ENCODE results near the gene PFKFB3.
"Not testable (repeated sequence)": the region's sequence is repeated elsewhere in the genome, so short reads cannot be mapped to it uniquely, and the experiment has no call there.

The PFKFB3 gene

DNA sequence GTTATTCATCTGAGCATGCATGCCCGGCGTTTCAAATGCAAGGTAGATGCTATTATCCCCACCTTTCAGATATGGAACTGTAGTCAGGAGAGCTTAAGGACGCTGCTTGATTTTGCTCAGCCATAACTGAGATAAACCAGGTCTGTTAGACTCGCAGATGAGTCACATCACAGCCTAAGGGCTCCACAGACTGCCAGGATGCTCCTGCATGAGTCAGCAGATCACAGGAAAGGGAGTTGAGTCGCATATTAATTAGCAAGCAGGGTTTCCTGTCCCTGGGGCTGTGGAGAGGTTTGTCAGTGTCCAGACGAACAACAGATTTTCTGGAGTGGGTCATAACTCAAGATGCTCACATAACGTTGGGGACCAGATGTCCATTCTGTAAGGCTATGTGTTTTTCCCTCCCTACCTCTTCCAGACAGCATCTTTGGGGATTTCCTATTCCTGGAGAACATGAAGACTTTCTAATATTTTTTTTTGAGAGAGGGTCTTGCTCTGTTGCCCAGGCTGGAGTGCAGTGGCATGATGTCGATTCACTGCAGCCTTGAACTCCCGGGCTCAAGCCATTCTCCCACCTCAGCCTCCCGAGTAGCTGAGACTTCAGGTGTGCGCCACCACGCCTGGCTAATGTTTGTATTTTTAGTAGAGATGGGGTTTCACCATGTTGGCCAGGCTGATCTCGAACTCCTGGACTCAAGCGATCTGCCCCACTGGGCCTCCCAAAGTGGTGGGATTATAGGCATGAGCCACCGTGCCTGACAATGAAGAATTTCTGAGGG is 36.7 kb downstream of the PFKFB3 start:
- peak; percentile 93 for DNase-seq

DNA sequence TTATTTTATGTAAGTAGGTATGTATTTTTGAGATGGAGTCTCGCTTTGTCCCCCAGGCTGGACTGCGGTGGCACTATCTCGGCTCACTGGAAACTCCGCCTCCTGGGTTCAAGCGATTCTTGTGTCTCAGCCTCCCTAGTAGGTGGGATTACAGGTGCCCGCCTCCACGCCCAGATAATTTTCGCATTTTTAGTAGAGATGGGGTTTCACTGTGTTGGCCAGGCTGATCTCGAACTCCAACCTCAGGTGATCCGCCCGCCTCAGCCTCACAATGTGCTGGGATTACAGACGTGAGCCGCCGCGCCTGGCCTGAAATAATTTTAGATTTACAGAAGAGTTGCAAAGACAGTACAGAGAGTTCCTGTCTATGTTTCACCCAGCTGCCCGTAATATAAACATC is 37.5 kb downstream of the PFKFB3 start:
- DNase-seq = no peak

DNA sequence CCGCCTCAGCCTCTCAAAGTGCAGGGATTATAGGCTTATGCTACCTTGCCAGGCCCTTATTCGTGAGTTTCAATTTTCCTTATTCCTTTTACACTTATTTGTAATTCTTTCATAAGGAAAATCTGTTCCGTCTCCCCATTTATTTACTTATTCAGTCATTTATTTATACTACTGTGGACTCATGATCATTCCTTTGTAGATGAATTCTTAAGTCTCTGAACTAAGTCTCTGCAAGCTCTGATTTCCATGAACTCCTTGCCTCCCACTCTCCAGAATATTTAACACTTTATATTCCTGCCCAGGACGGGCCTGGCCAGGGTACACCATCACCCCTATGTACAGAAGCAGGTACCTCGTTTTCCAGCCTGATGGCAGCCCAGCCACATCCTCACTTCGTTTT is 39.4 kb downstream of the PFKFB3 start:
- DNase-seq = no peak

DNA sequence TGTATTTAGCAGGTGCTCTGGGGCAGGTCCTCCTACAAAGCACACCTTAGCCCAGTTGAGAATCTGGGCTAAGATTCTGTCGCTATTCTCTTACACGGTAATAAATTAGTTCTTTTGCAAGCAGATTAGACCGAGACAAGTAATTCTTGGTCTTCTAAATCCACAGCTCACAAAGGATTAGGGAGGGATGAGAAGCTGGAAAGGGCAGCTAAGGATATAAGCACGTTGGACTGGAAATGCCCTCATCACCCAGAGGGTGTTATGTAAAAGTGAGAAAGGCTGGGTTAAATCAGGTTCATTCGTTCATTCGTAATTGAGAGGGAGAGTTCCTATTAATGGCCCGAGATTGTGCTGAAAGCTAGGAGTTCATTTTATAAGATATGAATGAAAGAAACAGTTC is 41.8 kb downstream of the PFKFB3 start:
- DNase-seq = no peak

DNA sequence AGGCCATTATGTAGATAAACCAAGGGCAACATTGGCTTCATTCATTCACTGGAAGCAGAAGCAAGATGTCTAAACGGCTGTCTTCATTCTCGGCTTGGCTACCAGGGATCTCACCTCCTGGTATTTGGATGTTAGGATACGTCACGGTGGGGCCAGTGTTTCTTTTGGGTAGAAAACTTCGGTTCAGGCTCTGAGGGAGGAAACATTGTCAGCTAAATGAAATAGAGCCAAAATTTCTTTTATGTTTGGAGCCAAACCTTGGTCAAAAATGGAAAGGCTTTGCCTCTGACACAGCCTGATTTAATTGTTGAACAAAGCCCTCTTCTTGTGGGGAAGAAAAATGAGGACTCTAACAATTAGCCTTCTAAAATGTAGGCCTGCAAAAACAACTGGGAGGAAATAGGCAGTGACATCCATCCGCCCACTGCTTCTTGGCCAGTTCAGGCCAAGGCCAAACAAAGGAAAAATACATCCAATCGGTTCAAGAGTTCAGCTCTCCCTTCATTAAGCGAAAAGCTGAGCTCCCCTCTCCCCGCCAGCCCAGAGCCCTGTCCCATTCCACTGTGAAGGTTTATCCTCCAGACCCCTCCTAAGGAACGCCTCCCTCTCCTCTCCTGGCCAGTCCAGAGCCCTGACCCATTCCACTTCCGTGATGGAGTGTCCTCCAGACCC is 44.4 kb downstream of the PFKFB3 start:
- DNase-seq = no peak

DNA sequence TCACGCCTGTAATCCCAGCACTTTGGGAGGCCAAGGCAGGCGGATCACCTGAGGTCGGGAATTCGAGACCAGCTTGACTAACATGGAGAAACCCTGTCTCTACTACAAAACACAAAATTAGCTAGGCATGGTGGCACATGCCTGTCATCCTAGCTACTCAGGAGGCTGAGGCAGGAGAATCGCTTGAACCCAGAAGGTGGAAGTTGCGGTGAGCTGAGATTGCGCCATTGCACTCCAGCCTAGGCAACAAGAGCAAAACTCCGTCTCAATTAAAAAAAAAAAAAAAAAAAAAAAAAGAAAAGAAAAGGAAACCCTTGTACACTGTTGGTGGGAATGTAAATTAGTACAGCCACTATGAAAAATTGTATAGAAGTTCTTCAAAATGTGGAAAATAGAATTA is 46.2 kb downstream of the PFKFB3 start:
- DNase-seq = not testable (repeated sequence)

DNA sequence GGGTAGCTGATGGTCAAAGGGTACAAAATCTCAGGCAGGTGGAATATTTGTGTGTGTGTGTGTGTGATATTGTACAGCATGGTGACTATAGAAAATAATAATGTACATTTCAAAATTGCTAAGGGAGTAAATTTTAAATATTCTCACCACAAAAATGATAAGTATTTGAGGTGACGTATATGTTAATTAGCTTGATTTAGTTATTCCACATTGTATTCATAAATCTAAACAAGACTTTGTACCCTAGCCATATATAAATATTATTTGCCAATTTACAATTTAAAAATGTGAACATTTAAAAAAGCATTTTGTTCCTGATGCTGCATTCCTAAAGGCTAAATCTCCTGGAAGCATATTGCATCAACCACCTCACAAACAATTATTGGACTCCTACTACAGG is 47.0 kb downstream of the PFKFB3 start:
- no peak for DNase-seq

DNA sequence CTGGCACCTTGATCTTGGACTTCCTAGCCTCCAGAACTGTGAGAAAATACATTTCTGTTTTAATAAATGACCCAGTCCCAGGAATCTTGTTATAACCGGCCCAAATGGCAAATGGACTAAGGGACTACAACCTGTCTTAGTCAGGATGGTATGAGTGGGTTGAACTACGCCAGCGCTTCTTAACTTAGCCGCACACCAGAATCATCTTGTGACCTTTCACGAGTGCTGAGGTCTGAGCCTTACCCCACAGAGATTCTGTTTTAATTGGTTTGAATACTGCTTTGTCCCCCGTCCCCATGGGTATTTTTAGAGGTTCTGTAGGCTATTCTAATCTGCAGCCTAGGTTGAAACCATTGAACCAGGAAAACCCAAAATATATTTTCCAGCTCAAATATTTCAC is 48.0 kb downstream of the PFKFB3 start:
- DNase-seq = no peak

DNA sequence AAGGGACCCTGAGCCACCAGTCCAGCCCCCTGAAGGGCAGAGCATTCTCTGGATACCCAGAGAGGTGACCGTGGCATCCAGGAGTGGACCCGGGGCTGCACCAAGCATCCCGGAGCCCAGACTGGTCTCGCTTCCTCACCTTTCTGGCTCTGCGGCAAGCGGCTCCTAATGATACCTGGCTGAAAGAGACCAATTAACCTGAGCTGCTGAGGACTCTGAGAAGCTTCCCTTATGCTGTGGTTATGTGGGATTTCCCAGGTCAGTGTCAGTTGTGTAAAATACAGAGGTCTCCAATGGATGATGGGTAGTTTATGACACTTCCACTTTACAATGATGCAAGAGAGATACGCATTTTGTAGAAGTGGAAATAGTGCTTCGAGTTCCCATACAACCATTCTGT is 51.5 kb downstream of the PFKFB3 start:
- DNase-seq = no peak

DNA sequence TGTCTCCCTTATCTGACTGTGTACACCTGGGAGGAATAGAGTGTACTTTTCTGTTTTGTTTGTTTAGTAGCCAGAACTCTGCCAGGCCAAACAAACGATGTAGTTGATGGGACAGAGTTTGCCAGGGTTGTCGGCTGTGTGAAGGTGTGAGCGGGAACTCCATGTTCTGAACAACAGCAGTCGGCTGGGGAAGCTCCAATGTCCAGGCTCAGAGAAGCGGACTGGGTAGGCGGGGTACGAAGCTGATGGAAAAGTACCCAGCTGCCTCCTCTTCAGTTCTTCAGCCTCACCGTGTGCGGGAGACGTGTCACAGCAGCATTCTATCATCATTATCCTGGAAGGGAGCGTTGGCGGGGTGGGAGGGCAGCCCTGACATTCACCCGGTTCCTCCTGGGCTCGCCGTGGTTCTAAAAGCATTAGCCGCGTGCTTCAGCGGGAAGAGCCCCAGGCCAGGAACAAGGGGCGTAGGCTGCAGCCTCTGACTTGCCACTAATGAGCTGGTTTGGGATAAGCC is 52.9 kb downstream of the PFKFB3 start:
- no peak for DNase-seq

DNA sequence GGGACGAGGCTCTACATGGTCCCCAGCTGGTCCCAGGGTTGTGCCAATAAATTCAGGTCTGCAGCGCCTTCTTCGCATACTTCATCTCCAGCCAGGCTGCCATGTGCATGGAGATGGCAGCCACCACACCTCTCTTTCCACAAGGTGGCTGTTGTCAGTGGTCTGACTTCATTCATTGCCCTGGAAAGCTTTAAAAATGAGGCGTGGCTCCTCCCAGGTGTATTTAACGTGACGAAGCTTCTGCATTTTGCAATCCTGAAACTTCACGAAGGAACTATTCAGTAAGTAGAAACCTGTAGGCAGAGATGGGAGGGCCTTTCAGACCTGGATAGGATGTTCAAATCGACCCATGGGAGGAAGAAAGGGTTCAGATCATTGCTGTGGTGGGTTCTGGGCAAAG is 53.7 kb downstream of the PFKFB3 start:
- no peak for DNase-seq

DNA sequence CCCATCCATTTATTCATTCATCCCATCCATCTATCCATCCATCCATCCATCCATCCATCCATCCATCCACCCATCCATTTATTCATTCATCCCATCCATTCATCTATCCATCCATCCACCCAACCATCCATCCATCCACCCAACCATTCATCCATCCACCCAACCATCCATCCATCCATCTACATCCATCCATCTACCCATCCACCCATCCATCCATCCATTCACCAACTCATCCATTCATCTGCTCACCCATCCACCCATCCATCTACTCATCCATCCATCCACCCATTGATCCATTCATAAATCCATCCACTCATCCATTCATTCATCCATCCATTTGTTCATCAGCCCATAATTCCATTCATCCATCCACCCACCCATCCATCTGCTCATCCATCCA is 56.4 kb downstream of the PFKFB3 start:
- DNase-seq = no peak

DNA sequence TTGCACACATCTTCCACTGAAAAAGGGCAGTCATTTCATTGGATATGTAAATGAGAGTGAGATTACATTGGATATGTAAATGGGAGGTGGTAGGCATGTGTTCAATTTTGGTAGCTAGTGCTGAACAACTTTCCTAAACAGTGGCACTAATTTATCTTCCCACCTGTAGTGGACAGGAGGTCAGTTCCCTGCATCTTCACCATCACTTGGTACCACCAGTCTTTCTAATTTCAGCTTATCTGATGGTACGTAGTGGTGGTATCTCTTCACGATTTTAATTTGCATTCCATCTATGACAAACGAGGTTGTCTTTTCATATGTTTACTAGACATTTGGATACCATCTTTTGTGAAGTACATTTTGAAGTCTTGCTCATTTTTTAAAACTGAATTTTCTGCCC is 58.1 kb downstream of the PFKFB3 start:
- DNase-seq = no peak

DNA sequence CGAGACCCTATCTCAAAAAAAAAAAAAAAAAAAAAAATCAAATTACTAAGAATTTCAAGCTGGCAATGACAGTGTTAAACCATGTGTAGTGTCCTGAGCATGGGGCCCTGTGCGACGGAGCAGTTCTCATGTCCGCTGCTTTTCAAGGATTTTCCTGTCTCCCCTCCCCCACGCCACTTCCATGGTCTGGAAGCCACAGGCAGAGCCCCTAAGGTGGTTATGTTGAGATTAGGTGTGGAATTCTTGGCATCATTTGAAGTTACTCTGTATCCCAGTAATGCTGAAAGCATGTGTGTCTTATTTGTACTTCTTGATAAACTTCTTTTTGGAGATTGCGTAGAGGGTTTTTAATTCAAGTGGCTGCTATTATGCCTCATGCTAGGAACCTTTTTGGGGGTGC is 65.2 kb downstream of the PFKFB3 start:
- DNase-seq = no peak

DNA sequence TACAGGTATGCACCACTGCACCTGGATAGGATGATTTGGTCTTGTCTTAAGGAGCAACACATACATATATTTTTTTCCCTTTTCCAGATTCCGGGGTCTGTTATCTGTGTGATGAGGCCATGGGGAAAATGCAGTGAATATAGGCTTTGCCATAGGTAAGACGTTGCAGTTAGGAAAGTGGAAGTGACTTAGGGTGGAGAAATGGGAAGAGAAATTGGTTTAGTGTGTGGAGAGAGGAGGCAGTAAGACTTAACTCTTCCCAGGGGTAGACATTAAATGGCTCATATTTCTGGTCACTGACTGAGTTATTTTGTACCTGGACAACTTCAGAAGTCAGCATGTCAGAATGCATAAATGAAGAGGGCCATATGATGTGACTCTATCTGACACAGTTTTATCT is 66.7 kb downstream of the PFKFB3 start:
- DNase-seq = no peak

DNA sequence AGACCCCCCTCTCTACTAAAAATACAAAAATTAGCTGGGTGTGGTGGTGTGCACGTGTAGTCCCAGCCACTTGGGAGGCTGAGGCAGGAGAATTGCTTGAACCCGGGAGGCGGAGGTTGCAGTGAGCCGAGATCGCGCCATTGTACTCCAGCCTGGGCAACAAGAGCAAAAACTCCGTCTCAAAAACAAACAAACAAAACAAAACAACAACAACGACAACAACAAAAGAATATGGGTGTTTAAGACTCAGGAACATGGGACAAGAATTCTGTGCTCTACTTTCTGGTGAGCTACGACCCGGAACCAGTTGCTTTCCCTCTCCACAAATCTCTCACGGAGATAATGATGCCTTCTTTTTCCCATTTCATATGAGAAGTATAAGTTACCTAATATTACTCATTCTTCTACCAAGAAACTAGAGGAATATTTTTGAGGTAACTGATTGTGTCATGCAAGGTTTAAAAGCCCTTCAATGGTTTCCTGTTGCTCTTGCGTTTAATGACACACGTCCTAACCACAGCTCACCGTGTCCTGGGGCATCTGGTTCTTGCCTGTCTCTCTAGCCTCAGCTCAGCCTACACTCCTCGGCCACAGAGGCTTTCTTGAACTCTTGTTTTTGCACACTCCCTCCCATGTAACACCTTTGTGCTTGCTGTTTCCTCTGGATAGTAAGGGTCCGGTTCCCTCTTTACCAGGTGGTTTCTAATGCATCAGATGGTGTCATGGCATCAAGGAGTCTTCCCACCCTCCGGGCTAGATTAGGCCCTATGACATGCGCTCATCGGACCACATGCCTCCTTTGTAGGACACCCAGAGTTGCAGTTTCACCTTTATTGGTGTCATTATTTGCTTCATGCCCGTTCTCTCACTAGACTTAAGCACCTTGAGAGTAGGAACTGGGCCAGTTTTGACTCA is 67.5 kb downstream of the PFKFB3 start:
- no peak for DNase-seq

DNA sequence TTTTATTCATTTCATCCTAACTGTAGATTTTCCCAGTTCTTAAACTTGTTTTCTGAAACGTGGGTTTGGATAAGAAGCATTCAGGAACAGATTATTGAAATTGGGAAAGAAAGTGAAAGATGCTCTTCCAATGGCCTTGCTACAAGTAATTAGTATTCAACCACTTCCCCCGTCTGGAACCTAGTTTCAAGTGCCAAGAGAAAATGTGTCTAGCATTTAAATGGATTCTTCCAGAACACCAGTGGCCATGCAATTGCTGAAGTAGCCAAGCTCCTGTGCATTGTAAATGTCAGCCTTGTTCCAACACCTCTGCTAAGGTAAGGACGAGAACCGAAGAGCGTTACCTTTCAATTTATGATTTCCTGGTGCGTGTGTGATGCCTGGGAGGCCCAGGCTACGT is 68.2 kb downstream of the PFKFB3 start:
- no peak for DNase-seq

DNA sequence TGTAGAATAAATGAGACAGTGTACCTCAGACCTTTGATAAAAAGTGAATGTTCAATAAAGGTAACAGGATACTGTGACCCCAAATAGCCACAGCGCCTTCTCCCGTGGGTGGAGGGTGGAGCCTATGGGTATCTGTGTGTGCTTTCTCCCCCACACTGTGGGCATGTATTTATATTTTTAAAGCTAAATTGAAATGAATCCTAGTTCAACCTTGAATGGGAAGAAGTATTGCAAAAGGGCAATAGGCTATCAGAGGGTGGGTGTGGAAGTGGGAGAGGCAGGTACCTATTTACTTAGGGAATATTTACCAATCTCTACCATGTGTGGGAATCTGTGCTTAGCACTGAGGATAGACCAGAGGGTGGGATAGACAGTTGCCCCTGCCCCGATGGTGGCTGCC is 68.9 kb downstream of the PFKFB3 start:
- DNase-seq = no peak

DNA sequence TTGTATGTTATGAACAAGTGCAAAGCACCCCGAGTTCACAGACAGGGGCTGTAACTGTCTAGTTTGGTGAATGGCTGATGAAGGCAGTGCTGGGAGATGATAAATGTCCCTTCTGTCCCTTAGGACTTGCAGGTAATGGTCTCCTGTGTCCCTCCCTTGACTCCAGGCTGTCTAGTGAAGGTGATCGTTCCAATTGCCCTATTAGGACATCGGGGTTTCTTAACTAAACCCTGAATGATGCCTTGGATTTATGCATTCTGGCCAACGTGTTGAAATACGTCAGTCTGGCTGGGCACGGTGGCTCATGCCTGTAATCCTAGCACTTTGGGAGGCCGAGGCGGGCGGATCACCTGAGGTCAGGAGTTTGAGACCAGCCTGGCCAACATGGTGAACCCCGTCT is 69.4 kb downstream of the PFKFB3 start:
- DNase-seq = no peak

DNA sequence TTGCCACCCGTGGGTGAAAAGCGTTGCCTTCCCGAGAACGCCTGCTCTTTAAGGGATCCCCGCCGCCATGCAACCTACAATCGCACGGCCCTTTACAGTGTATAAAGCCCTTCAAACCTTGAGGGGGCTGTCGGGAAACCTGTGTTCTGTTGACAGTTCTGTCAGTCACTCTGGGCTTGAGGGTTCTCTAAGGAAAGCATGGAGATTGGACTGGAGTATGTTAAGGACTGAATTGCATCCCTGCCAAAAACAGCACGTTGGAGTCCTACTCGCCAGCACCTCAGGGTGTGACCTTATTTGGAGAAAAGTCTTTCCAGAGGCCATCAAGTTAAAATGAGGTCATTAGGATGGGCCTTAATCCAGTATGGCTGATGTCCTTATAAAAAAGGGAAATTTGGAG is 70.6 kb downstream of the PFKFB3 start:
- DNase-seq = no peak

DNA sequence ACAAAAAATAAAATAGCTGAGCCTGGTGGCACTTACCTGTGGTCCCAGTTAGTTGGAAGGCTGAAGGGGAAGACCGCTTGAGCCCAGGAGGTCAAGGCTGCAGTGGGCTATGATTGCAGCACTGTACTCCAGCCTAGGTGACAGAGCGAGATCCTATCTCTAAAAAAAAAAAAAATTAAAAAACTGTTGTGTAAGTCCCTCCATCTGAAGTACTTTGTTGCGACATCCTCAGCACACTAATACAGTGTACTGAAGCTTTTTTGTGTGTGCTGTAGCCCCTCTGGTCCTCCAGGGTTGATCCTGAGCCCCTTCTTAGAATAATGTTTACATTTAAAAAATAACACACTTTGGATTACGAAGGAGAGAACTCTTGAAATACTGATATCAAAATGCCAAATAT is 71.3 kb downstream of the PFKFB3 start:
- DNase-seq = no peak

DNA sequence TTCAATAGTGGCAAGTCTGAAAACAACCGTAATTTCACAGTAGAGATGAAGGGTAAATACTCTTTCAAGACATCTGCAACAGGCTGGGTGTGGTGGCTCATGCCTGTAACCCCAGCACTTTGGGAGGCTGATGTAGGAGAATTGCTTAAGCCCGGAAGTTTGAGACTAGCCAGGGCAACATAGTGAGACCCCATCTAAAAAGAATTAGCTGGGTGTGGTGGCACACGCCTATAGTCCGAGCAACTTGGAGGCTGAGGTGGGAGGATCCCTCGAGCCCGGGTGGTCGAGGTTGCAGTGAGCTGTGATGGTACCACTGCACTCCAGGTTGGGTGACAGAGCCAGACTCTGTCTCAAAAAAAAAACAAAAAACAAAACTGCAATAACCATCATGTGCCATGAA is 71.8 kb downstream of the PFKFB3 start:
- no peak for DNase-seq

Measured in DMS53 (cell line).